Keratinocyte (primary cell): ENCODE results near the gene PCDHGC4. TPM values are rescaled to one million over a fixed set of nuclear protein-coding genes. Genes with fewer than 3 reads are reported as not detected.

Experiments
- DNase-seq: peaks from one replicate; pipeline ENCODE4 v3.0.0-alpha.2; 2011; ENCODE audit warnings: low read depth, missing footprints, low spot score
- FAIRE-seq: peaks from 2 replicates; lab custom pipeline; 2011; peaks lifted over from hg19 to GRCh38; lab: Jason Lieb, UNC
- H2AFZ ChIP-seq: 2 replicates; pipeline ENCODE4 v1.6.0; 2012; ENCODE audit warnings: low read length, control low read depth, inconsistent platforms; ENCODE audit not compliant: control insufficient read depth
- H3K27ac ChIP-seq: 2 replicates; pipeline ENCODE4 v1.5.1; 2011; ENCODE audit warnings: low read length; ENCODE audit not compliant: control insufficient read depth, insufficient read depth
- H3K27me3 ChIP-seq: 3 replicates; pipeline ENCODE4 v1.6.0; 2011; ENCODE audit warnings: low read length; ENCODE audit not compliant: control insufficient read depth, insufficient read depth; ENCODE audit errors: extremely low read depth
- H3K36me3 ChIP-seq, 2 experiments: 2 replicates in 1 of 2; 3 replicates in 1 of 2; pipeline ENCODE4 v1.5.1; 2011; ENCODE audit warnings: low read length in 2 of 2, mild to moderate bottlenecking in 1 of 2; ENCODE audit not compliant: control insufficient read depth in 2 of 2, insufficient read depth in 2 of 2; ENCODE audit errors: extremely low read depth in 1 of 2
- H3K4me1 ChIP-seq: 3 replicates; pipeline ENCODE4 v1.5.1; 2011; ENCODE audit warnings: low read length; ENCODE audit not compliant: control insufficient read depth, insufficient read depth; ENCODE audit errors: extremely low read depth
- H3K4me2 ChIP-seq: 3 replicates; pipeline ENCODE4 v1.6.0; 2011; ENCODE audit warnings: low read depth, low read length; ENCODE audit not compliant: control insufficient read depth, insufficient read depth; ENCODE audit errors: extremely low read depth
- H3K4me3 ChIP-seq, 3 experiments: fragments of 200-600 bp in 1 of 3; sonication (generic) in 1 of 3; 2 replicates in 2 of 3; 3 replicates in 1 of 3; pipeline ENCODE4 v1.5.1; 2011 to 2016; ENCODE audit warnings: low read length in 3 of 3, mild to moderate bottlenecking in 3 of 3, control low read depth in 2 of 3, inconsistent platforms in 1 of 3, low read depth in 1 of 3, mixed read lengths in 1 of 3, mixed run types in 1 of 3, moderate library complexity in 1 of 3; ENCODE audit not compliant: control insufficient read depth in 2 of 3, insufficient read depth in 2 of 3; ENCODE audit errors: extremely low read depth in 1 of 3
- H3K79me2 ChIP-seq: 2 replicates; pipeline ENCODE4 v1.6.0; 2012; ENCODE audit warnings: low read length; ENCODE audit not compliant: control insufficient read depth, insufficient read depth
- H3K9ac ChIP-seq: 3 replicates; pipeline ENCODE4 v1.6.0; 2011; ENCODE audit warnings: low read length; ENCODE audit not compliant: control insufficient read depth, insufficient read depth; ENCODE audit errors: extremely low read depth
- H3K9me1 ChIP-seq: 3 replicates; pipeline ENCODE4 v1.6.0; 2011; ENCODE audit warnings: low read length; ENCODE audit not compliant: control insufficient read depth, insufficient read depth; ENCODE audit errors: extremely low read depth
- H3K9me3 ChIP-seq: 2 replicates; pipeline ENCODE4 v1.5.1; 2012; ENCODE audit warnings: low read depth, low read length; ENCODE audit not compliant: control insufficient read depth
- H4K20me1 ChIP-seq: 3 replicates; pipeline ENCODE4 v1.6.0; 2011; ENCODE audit warnings: low read length; ENCODE audit not compliant: control insufficient read depth, insufficient read depth; ENCODE audit errors: extremely low read depth
- CTCF ChIP-seq, 3 experiments: IDR thresholded peaks in 1 of 3; conservative IDR thresholded peaks in 1 of 3; optimal IDR thresholded peaks in 1 of 3; 2 replicates in 2 of 3; 3 replicates in 1 of 3; pipeline versions ENCODE3 to v1.5.1; 2011; ENCODE audit warnings: low read length in 3 of 3, mild to moderate bottlenecking in 3 of 3, moderate library complexity in 2 of 3, control low read depth in 1 of 3, inconsistent platforms in 1 of 3; ENCODE audit not compliant: insufficient read depth in 2 of 3; ENCODE audit errors: extremely low read depth in 1 of 3
- EZH2 ChIP-seq: IDR thresholded peaks from one replicate; pipeline ENCODE4 v1.6.1; 2012; ENCODE audit warnings: inconsistent platforms, mild to moderate bottlenecking, low read length, moderate library complexity
- dilution Hi-C: fragments of 300-500 bp; cut with MboI; formaldehyde crosslinking; loops from one replicate; pipeline ENCODE4 v1.7.0; 2020; ENCODE audit warnings: low sequenced_read_pairs; ENCODE audit not compliant: extremely low pct_ligation_motif_present
- polyA minus RNA-seq, 3 experiments: library from RNA; depleted of rRNA, polyadenylated mRNA; stranded (reverse); fragments of >200 nt; gene quantifications; 1 replicate in 1 of 3; 2 replicates in 1 of 3; 3 replicates in 1 of 3; pipeline ENCODE4 v1.2.3, GENCODE V29; 2011
- polyA plus RNA-seq, 5 experiments: library from polyadenylated mRNA; depleted of rRNA in 3 of 5; stranded (reverse) in 3 of 5; stranded (forward) in 1 of 5; unstranded in 1 of 5; fragments of >200 nt; gene quantifications; 1 replicate in 1 of 5; 2 replicates in 3 of 5; 3 replicates in 1 of 5; pipeline versions ENCODE4 v1.2.1 to v1.2.3, GENCODE V29; 2011 to 2012; ENCODE audit warnings: missing spikeins in 2 of 5, low read depth in 1 of 5, low replicate concordance in 1 of 5

The PCDHGC4 gene
- polyA plus RNA-seq = 0.12 to 0.15 TPM (median 0.13 TPM) in 3 replicates
- polyA plus RNA-seq (2011; ENCODE audit: low read depth) = not detected
- 0.10 TPM in 1 of 2 replicates, not detected in the other for polyA plus RNA-seq (2011; cell fraction: cytosol; rRNA removed)
- 0.65 and 0.96 TPM in 2 replicates for polyA plus RNA-seq (2011; cell fraction: nucleus; rRNA removed)
- polyA plus RNA-seq (2012; ENCODE audit: low replicate concordance) = 0.15 and 0.37 TPM in 2 replicates
- polyA minus RNA-seq = 1.8 to 3.7 TPM (median 2.6 TPM) in 3 replicates
- not detected for polyA minus RNA-seq (2011; cell fraction: cytosol; rRNA and poly(A)+ RNA removed)
- polyA minus RNA-seq (2011; cell fraction: nucleus; rRNA and poly(A)+ RNA removed) = 1.4 and 3.3 TPM in 2 replicates

DNA sequence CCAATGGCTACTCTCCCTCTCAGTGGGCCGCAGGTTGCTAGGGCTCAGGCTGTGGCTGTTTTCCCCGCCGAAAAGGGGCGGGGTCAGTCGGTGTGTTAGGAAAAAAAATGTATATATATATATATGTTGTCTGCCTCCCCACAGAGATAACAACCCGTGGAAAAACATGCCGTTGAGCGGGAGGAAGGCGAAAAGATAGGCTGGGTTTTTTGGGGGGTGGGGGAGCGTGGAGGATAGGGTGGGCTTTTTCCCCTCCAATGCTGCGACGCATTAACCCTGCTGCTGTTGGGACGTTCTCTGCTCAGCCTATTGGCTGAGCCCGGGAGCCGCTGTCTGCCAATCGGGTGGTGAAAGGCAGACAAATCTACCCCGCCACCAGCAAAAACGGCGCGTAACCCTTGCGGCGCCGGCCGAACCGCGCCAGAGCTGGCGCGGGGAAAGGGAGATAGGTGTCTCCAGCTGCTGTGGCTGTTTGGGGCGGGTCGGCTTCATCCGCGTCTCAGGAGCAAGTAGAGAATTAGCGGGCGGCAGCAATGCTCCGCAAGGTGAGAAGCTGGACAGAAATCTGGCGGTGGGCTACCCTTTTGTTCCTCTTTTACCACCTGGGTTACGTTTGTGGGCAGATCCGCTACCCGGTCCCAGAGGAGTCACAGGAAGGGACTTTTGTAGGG is at the start of gene PCDHGC4:
TSS of gene PCDHGC4 (plus strand) at position 390 of the 671 bp plus-strand sequence. CDS start at position 534, 144 bp downstream.
- Histone ChIP-seq H3K27ac (no peak within 1 kb of the TSS), H3K79me2 (no peaks in the 10 kb centered on the region), H3K4me1 (peaks cover 20% of the 10 kb centered on the region), H3K36me3 (peaks cover 0 to 3% of the 10 kb centered on the region in 2 experiments), H3K9me1 (no peaks in the 10 kb centered on the region), H3K4me3 (peak within 1 kb of the TSS; percentile 1 to 34 (median 2)), H3K27me3 (no peaks in the 10 kb centered on the region), H4K20me1 (no peaks in the 10 kb centered on the region), H3K9ac (no peak within 1 kb of the TSS), H2AFZ (no peak within 1 kb of the TSS), H3K9me3 (no peaks in the 10 kb centered on the region), H3K4me2 (peak within 1 kb of the TSS; percentile 69)
- DNase-seq = no peak
- TF ChIP-seq EZH2 (no peak), CTCF (optimal IDR thresholded peaks at IDR 0.05 in 1 of 3, IDR thresholded peaks at IDR 0.05 in 1 of 3, conservative IDR thresholded peaks at IDR 0.05 in 1 of 3; ENCODE audit: extremely low read depth in 1 of 3, insufficient read depth in 2 of 3, low read length in 3 of 3) (no peak)
- no peak for FAIRE-seq
- dilution Hi-C loops = no loop called here

DNA sequence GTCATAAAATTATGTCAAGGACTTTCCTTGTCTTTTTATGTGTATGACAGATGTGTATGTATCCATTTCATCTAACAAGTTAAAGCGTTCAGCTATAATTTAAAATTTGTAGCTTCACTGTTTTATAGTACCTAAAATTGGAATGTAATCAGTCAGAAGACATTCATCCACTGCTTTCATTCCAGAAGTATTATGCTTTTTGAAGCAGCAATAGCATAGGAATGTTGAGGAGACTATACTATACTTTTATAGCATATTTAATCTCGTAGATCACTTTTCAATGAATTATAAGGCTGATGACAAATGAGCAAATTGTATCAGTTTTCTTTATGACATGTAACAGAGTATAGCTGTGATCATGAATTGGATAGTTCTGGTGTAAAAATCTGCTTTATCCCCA is 47.6 kb upstream of the PCDHGC4 start:
- Histone ChIP-seq H2AFZ (no peak overlapping the region), H4K20me1 (no peaks in the 10 kb centered on the region), H3K27ac (no peak overlapping the region), H3K9me1 (no peaks in the 10 kb centered on the region), H3K4me1 (no peaks in the 10 kb centered on the region), H3K36me3 (no peaks in the 10 kb centered on the region), H3K9ac (no peak overlapping the region), H3K27me3 (peaks cover under 1% of the 10 kb centered on the region), H3K79me2 (no peaks in the 10 kb centered on the region), H3K4me3 (no peak overlapping the region), H3K4me2 (no peak overlapping the region), H3K9me3 (peaks cover 11% of the 10 kb centered on the region)
- no peak for DNase-seq
- no peak for FAIRE-seq
- dilution Hi-C loops = no loop called here
- TF ChIP-seq EZH2 = no peak
- TF ChIP-seq CTCF (optimal IDR thresholded peaks at IDR 0.05 in 1 of 3, IDR thresholded peaks at IDR 0.05 in 1 of 3, conservative IDR thresholded peaks at IDR 0.05 in 1 of 3; ENCODE audit: extremely low read depth in 1 of 3, insufficient read depth in 2 of 3, low read length in 3 of 3) = no peak
